SU-DHL-6 (cell line): ENCODE results near the gene PCDHGC5.

ENCODE experiments used
- CTCF ChIP-seq: fragments of 200-600 bp; sonication (generic); IDR thresholded peaks from one replicate; pipeline ENCODE4 v1.5.1; 2017; ENCODE audit warnings: antibody characterized with exemption, mild to moderate bottlenecking, low read length, moderate library complexity; ENCODE audit not compliant: insufficient read depth, poor library complexity, severe bottlenecking
- EZH2phosphoT487 ChIP-seq: fragments of 200-600 bp; sonication (generic), shearing (Covaris generic); conservative IDR thresholded peaks from 2 replicates; pipeline ENCODE4 v1.6.1; 2018; ENCODE audit warnings: mild to moderate bottlenecking, antibody characterized with exemption, low read length, moderate library complexity, mixed read lengths

- TF ChIP-seq EZH2phosphoT487: no peak
- TF ChIP-seq CTCF: no peak
These were observed 1.8 kb upstream of the PCDHGC5 start for GRCh38 chr5:141487131-141487530.
